SKM-1 treated with dmso at 0.1 percent for 144 hours (cell line): ENCODE measurements around the gene WDR90.
A peak's percentile ranks its signal among the peaks of the same experiment; 100 is the strongest.

Experiments
- DNase-seq: peaks from one replicate; lab custom pipeline; 2025; ENCODE audit not compliant: unreplicated experiment; lab: John Stamatoyannopoulos, UW

The WDR90 gene

DNA sequence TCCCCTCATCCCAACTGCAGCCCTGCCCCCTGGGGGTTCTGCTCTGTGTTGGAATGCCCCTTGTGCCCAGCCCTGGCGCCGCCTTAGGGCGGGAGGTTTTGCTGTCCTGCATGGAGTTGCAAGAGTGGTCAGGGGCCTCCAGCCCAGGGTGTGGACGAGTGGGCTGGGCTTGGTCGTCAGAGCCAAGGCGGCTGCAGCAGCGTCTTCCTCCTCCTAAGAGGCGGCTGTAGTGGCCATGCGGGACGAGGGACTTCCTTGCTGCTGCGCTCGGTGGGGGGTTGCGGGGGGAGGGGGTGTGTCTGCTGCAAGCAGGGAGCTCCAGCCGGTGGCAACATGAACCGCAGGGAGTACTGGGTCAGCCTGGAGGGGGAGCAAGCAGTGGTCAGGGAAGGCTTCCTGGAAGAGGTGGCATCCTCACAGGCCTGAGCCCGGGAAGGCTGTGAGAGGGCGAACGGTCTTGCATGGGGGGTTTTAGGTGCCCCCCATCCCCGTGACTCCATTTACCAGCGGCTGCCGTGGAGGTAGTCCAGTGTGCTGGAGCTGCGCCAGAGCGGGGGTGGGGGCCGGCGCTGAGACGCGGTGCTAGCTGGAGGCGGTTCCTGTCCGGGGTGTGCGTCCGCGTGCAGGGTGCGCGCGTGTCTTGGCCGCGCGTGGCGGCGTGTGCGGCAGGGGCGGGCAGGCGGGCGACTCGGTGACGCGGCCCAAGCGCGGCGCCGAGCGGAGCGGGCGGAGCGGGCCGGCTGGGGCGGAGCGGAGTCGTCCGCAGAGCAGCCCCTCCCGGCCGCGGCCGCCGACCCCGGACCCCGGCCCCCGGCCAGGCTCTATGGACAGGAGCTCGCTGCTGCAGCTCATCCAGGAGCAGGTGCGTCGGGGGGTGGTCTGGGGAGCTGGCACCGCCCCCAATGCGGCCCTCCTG, 26.1 kb downstream of the WDR90 start, which contains the start of gene RHBDL1:
Gene RHBDL1 (plus strand): TSS at position 704 of the 916 bp plus-strand sequence. CDS start 120 bp downstream, at position 824.
- no peak for DNase-seq

DNA sequence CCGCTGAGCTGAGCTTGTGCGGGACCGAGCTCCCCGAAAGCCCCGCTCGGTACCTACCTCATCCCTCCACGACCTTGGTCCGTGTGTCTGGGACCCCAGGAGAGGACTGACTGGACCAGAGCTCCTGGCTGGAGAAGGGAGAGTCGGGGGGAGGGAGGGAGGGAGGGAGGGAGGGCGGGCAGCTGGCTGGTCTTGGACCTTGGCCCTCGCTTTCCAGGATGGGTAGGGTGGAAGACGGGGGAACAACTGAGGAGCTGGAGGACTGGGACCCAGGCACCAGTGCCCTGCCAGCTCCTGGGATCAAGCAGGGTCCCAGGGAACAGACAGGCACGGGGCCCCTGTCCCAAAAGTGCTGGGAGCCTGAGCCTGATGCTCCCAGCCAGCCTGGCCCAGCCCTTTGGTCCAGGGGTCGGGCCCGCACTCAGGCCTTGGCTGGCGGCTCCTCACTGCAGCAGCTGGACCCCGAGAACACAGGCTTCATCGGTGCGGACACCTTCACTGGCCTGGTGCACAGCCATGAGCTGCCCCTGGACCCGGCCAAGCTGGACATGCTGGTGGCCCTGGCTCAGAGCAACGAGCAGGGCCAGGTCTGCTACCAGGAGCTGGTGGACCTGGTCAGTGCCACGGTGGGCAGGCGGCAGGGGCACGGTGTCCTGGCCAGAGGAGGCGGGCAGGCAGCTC, 26.9 kb downstream of the WDR90 start:
- DNase-seq: no peak

DNA sequence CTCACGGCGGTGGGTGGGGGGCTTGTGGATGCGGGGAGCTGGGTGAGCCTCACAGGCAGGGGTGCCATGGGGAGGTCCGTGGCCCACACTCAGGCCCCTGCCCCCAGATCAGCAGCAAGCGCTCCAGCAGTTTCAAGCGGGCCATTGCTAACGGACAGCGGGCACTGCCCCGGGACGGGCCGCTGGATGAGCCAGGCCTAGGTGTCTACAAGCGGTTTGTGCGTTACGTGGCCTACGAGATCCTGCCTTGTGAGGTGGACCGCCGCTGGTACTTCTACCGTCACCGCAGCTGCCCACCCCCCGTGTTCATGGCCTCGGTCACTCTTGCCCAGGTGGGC, 27.4 kb downstream of the WDR90 start:
- no peak for DNase-seq

DNA sequence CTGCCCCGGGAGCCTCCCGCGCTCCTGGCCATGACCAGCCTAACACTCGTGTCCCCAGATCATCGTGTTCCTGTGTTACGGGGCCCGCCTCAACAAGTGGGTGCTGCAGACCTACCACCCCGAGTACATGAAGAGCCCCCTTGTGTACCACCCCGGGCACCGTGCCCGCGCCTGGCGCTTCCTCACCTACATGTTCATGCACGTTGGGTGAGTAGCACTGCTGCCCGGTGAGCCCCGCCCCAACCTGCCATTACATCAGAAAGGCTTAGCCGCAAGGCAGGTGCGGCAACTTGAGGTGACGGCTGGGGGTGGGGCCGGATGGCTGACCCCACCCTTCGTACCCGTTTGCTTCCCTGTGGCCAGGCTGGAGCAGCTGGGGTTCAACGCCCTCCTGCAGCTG, 27.7 kb downstream of the WDR90 start:
- DNase-seq: no peak

DNA sequence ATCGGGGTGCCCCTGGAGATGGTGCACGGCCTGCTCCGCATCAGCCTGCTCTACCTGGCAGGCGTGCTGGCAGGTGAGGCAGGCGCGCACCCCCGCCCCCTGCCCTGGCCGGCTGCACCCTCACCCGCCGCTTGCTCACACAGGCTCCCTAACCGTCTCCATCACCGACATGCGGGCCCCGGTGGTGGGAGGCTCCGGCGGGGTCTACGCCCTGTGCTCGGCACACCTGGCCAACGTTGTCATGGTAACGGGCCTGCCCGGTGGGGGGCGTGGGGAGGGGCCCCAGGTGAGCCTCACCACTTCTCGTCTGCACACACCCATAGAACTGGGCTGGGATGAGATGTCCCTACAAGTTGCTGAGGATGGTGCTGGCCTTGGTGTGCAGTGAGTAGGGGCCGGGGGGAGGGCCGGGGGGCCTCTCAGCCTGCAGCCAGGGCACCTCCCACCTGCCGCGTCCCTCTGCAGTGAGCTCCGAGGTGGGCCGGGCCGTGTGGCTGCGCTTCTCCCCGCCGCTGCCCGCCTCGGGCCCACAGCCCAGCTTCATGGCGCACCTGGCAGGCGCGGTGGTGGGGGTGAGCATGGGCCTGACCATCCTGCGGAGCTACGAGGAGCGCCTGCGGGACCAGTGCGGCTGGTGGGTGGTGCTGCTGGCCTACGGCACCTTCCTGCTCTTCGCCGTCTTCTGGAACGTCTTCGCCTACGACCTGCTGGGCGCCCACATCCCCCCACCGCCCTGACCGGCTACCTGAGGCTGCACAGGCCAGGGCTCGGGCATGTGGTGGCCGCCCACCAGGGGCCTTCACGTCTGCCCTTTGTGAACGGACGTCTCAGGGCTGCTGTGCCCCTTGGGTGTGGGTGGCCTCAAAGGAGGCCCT, 28.4 kb downstream of the WDR90 start:
- DNase-seq: no peak

DNA sequence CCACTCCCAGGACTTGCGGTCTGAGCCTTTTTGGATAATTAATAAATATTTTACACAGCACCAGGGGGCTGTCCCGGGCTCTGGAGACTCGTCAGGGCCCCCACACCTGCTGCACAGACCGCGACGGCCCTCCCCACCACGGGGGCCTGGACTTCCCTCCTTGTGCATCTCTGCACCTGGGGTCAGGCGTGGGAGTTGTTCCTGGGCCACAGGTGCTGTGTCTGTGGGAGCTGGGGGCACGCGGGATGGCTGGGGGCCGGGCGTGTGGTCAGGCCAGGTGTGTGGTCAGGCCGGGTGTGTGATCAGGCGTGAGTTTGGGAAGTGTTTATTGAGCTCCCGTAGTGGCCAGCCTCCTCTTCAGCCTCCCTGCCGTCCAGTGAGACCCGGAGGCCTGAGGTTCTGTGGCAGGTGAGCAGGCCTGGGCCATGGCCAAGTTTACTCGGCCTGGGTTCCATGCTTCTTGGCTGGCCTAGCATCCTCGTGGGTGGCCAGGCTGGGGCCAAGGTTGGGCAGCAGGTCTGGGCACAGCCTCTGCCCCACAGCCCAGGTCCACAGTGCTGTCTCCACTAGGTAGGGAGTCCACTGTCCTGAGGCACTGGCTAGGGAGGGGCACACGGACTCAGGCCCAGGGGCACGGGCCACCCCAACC, 29.2 kb downstream of the WDR90 start:
- DNase-seq: no peak

DNA sequence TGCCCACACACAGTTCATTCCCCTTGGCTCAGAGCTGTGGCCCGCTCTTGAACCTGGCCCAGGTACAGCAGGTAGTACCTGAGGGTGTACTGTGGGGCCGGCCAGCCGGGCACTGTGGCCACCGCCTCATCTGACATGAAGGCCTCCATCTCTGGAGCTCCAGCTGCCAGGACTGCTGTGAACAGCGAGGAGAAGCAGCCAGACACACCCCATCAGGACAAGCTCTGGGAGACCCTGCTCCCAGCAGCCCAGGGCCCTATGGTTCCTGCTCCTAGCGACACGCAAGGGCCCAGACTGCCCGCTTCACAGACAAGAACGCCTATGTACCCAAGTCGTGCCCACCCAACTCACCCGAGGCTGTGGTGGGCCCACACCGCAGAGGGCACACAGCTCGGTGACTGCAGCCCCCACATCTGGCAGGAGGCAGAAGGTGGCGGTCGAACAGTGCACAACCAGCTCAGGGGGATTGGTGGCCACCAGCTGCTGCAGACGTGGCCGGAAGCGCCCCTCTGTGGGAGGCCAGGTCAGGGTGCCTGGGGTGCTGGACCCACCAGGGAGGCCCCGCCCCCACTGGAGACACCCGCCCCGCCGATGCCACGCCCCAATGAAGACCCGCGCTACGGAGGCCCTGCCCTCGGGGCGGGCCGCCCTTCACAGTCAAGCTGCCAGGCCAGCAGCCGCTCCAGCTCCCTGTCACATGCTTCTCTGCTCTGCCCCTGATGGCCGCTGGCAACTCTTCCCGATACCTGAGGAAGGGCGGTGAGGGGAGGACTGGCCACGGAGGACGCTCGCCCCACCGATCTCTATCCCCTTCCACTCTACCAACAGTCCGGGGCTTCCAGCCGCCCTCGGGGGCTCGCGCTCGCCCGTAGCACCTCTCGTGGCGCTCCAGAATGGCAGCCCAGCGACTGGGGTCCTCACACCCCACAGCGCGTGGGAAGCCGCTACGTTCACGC, 30.0 kb downstream of the WDR90 start:
- no peak for DNase-seq

DNA sequence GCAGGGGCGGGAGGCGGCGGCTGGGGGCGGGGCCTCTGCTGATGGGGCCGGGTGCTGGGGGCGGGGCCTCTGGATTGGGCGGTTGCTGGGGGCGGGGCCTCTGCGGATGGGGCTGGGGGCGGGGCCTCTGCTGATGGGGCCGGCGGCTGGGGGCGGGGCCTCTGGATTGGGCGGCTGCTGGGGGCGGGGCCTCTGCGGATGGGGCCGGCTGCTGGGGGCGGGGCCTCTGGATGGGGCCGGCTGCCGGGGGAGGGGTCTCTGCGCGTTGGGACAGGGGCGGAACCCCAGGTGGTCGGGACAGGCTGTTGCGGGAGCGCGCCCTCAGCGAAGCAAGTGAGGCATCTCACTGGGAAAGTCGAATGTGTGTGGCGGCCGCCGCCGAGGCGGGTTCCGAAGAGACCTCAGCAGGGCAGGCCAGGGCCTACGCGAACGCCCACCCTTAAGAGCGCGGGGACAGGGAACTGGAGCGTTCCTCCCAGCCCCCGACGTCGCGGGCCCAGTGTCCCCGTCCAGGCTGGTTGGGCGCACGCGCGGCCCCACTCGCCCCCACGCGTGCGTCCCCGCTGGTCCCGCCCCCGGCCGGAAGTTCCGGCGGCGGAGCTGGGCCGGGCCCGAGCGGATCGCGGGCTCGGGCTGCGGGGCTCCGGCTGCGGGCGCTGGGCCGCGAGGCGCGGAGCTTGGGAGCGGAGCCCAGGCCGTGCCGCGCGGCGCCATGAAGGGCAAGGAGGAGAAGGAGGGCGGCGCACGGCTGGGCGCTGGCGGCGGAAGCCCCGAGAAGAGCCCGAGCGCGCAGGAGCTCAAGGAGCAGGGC, 30.9 kb downstream of the WDR90 start, which contains the start of gene STUB1:
Gene STUB1 (plus strand): TSS at position 597 of the 811 bp plus-strand sequence. CDS start 116 bp downstream, at position 713.
- peak; percentile 67 for DNase-seq

DNA sequence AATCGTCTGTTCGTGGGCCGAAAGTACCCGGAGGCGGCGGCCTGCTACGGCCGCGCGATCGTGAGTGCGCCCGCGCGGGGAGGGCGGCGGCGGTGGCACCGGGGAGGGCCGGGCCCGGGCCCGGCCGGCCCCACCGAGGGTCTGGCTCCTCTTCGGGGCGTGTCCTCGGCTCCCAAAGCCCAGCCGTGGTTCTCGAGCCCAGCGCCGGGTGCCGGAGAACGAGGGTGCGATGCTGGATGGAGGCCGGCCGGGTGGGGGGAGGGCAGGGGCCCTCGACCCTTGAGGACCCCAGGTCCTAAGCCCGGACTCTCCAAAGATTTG, 31.4 kb downstream of the WDR90 start:
- no peak for DNase-seq

DNA sequence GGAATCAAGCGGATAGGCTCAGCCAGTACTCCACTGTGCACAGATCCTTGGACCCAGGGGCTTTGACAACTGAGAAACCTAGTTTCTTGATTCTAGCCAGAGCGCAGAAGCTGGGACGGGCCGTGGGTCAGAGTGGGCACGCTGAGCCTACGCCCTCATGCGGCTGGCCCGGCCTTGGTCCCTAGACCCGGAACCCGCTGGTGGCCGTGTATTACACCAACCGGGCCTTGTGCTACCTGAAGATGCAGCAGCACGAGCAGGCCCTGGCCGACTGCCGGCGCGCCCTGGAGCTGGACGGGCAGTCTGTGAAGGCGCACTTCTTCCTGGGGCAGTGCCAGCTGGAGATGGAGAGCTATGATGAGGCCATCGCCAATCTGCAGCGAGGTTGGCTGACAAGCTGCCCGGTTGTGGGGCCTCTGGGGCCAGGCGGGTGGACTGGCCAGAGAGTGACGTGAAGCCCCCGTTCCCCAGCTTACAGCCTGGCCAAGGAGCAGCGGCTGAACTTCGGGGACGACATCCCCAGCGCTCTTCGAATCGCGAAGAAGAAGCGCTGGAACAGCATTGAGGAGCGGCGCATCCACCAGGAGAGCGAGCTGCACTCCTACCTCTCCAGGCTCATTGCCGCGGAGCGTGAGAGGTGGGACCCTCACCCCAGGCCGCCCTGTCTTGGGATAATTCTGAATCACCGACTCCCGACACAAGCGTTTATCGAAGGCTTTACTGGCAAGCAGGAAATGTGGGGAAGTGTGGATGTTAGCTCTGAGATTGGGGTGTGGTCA, 32.0 kb downstream of the WDR90 start:
- DNase-seq: peak; percentile 14

DNA sequence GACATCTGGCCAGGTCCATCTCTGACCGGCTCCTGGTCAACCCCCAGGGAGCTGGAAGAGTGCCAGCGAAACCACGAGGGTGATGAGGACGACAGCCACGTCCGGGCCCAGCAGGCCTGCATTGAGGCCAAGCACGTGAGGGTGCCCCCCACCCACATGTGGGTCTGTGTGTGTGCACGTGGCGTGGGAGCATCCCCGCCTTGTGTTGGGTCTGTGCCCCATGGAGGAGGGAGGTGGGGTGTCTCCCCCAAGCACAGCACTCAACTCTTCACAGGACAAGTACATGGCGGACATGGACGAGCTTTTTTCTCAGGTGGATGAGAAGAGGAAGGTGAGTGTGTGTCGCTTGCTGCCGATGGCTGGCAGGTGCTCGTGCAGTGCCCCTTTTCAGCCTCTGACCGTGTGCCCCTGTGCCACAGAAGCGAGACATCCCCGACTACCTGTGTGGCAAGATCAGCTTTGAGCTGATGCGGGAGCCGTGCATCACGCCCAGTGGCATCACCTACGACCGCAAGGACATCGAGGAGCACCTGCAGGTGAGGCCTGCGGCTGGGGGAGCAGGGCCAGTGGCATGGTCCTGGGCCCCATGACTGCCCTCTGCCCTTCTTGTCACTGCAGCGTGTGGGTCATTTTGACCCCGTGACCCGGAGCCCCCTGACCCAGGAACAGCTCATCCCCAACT, 32.7 kb downstream of the WDR90 start:
- no peak for DNase-seq

DNA sequence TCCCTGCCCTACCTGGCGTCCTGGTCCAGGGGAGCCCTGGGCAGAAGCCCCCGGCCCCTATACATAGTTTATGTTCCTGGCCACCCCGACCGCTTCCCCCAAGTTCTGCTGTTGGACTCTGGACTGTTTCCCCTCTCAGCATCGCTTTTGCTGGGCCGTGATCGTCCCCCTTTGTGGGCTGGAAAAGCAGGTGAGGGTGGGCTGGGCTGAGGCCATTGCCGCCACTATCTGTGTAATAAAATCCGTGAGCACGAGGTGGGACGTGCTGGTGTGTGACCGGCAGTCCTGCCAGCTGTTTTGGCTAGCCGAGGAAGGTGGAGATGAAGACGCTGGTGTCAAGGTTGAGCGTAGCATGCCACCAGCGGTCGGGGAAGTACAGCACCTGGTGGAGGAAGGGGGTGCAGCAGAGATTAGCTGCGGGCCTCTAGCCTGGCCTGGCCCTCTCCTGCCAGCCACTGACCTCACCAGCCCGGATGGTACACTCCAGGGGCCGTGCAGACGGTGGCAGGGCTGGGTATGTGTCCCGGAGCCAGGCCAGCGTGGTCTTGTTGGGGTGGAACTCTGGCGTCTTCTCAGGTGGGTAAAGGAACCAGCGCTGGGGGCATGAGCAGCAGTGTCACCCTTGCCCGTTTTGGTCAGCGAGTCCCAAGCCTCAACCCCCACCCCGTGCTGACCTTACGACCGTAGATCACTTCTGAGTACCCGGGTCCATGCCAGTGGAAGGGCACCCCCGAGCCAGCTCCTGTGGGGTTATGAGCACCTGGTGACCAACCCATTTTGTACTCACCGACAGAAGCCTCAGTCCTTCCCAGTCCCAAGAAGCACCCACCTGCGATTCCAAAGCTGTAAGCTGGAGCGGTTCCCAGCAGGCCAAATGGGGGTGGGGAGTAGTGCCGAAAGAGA, 33.6 kb downstream of the WDR90 start:
- DNase-seq: no peak

DNA sequence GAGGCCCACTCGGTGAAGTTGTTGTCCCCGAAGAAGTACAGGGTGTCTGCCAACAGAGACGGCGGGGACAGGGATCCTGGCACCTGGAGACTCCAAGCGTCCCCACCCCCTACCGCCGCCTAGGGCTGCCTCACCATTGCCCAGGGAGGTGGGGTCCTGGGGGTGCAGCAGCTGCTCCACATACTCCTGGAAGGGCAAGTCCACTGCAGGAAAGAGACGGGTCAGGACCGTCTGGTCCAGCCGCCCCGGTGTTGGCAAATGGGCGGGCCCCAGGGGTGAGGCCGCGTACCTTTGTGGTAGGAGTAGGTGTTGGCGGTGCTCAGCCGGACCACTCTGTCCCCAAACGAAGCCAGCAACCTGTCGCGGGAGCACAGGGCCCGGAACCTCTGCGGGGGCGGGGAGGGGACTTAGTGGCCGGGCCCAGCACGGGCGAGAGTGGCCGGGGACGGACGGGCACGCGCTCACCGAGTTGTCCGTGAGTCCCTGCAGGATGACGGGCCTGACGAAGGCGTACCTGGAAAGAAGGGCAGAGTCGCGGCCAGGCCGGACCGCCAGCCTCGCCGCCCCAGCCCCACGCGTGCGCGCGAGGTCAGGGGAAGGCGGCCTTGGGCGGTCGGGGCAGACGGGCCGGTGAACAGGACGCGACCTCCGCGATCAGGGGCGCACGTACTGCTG, 34.4 kb downstream of the WDR90 start:
- no peak for DNase-seq

DNA sequence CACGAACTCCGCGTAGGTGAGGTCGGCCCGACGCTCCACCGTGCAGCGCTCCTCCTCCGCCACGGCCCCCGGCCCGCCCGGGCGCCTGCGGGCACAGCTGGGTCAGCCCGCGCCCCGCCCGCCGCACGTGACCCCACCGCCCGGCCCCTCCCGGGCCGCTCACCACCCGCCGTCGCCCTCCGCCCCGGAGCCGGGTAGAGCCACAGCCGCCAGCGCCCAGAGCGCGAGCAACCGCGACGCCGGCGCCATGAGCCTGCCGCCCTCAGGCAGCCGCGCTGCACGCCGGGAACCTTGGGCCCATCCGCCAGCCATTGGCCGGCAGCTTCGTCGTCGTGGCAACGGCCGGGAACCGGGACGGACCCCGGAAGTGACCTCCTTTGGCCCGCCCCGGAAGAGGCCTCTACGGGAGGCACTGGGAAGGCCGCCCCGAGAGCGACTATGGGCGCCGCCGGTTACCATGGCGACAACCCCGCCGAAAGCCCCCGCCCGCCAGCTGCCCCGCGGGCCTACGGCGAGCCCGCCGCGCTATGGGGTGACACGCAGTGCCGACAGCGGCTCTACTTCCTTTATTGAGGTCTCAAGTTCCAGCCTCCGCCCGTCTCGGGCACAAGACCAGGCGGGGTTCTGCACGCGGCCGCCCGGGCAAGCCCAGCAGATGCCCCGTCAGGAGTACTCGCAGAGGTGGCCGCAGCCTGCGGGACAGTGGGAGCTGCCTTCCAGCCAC, 35.1 kb downstream of the WDR90 start, which contains the start of gene JMJD8:
Gene JMJD8 (minus strand): TSS at position 264 of the 724 bp plus-strand sequence. CDS start 15 bp downstream, at position 249.
- DNase-seq: peak; percentile 87
